CD8-positive, alpha-beta memory T cell (primary cell): ENCODE data around the gene COMMD10. TPM values are rescaled to one million over a fixed set of nuclear protein-coding genes. Genes with fewer than 3 reads are reported as not detected.

Experiments used
- CTCF ChIA-PET: fragments of 350-600 bp; sonication (Branson Sonifier 250); formaldehyde crosslinking; loops from one replicate; lab custom pipeline; 2021; ENCODE audit warnings: antibody characterized with exemption; lab: Charles Lee
- POLR2A ChIA-PET: fragments of 350-600 bp; sonication (Branson Sonifier 250); formaldehyde crosslinking; loops from one replicate; lab custom pipeline; 2021; ENCODE audit warnings: antibody characterized with exemption; lab: Charles Lee
- DNase-seq, 5 donors: peaks; one replicate each; pipeline versions ENCODE4 v3.0.0 to v3.0.0-alpha.2; 2020 to 2022; ENCODE audit warnings: mixed read lengths in 1 of 5
- H3K27ac ChIP-seq: one replicate; pipeline ENCODE4 v1.7.0; 2013; ENCODE audit warnings: low read depth, mild to moderate bottlenecking, low read length, moderate library complexity
- H3K27me3 ChIP-seq: 2 replicates; pipeline ENCODE4 v1.7.0; 2013; ENCODE audit warnings: low read length, mild to moderate bottlenecking; ENCODE audit not compliant: insufficient read depth, poor library complexity, severe bottlenecking
- H3K36me3 ChIP-seq: 2 replicates; pipeline ENCODE4 v1.7.0; 2013; ENCODE audit warnings: mild to moderate bottlenecking, low read length, moderate library complexity; ENCODE audit not compliant: insufficient read depth
- H3K4me1 ChIP-seq: 2 replicates; pipeline ENCODE4 v1.7.0; 2013; ENCODE audit warnings: mild to moderate bottlenecking, low read length, moderate library complexity; ENCODE audit not compliant: insufficient read depth
- H3K4me3 ChIP-seq: 2 replicates; pipeline ENCODE4 v1.7.0; 2013; ENCODE audit warnings: mild to moderate bottlenecking, low read length
- H3K9me3 ChIP-seq: 2 replicates; pipeline ENCODE4 v1.7.0; 2013; ENCODE audit warnings: mild to moderate bottlenecking, low read length
- H3K27ac Mint-ChIP-seq, 8 donors: one replicate each; pipeline ENCODE4 v1.8.0; 2020 to 2021; ENCODE audit warnings: mixed read lengths in 8 of 8, mild to moderate bottlenecking in 6 of 8, inconsistent platforms in 3 of 8, moderate library complexity in 3 of 8
- H3K27me3 Mint-ChIP-seq, 2 donors: one replicate each; pipeline ENCODE4 v1.8.0; 2020 to 2021; ENCODE audit warnings: mixed read lengths in 2 of 2, mild to moderate bottlenecking in 1 of 2, moderate library complexity in 1 of 2
- H3K36me3 Mint-ChIP-seq, 3 donors: one replicate each; pipeline ENCODE4 v1.8.0; 2020 to 2021; ENCODE audit warnings: mixed read lengths in 3 of 3, inconsistent platforms in 1 of 3, mild to moderate bottlenecking in 1 of 3
- H3K4me1 Mint-ChIP-seq, 3 donors: one replicate each; pipeline ENCODE4 v1.8.0; 2020 to 2021; ENCODE audit warnings: mixed read lengths in 3 of 3, inconsistent platforms in 1 of 3, mild to moderate bottlenecking in 1 of 3
- H3K4me3 Mint-ChIP-seq, 7 donors: one replicate each; pipeline ENCODE4 v1.8.0; 2020 to 2021; ENCODE audit warnings: mixed read lengths in 7 of 7, mild to moderate bottlenecking in 6 of 7, moderate library complexity in 4 of 7, inconsistent platforms in 2 of 7
- H3K9me3 Mint-ChIP-seq, 5 donors: one replicate each; pipeline ENCODE4 v1.8.0; 2020 to 2022; ENCODE audit warnings: mixed read lengths in 5 of 5, mild to moderate bottlenecking in 3 of 5, moderate library complexity in 2 of 5, inconsistent platforms in 1 of 5
- polyA plus RNA-seq: library from polyadenylated mRNA; unstranded; fragments of 300-500 nt; fragmentation: Illumina TruSeq; gene quantifications from one replicate; pipeline ENCODE4 v1.2.3, GENCODE V29; 2021
- total RNA-seq, 2 experiments: library from RNA; stranded (reverse); gene quantifications; one replicate each; pipeline ENCODE4 v1.2.3, GENCODE V29; 2021

The COMMD10 gene
- 10 to 100 TPM; 13.8 to 17.4 TPM for total RNA-seq
- 35.9 TPM for polyA plus RNA-seq

DNA sequence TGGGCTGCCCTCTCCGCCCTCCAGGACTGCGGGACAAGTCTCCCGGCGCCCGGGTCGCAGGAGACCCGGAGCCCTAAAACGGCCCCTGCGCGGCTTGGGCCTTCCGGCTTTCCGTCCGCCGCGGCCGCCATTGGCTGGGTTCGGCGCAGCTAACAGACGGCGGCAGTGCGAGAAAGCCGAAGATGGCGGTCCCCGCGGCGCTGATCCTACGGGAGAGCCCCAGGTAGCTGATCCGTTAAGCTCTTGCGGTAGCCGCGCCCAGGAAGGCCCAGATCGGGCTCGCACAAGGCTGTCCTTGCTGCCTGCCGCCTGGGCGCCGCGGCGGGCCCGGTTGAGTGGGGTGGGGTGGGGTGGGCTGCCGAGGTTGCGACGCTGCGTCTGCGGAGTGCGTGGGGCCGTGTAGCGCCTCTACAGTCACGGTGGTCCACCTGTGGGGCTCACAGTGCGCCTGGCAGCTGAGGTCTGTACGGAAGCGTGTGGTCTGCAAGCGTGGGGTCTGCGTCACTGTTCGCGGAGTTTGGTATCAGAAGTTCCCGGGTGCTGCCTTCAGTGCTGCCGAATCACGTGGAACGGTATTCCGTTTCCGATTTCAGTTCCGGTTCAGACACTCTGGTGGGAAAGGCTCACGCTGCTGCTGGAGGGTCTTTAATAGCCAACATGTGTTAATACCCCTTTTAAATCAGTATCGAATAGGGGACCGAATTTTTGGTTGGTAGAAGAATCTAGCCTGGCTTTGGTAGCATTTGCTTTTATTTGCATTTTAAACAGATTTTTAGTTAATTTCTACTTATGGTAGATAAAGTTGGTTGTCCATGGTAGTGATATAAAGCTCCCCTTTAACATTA lies at the start of gene COMMD10:
Gene COMMD10, plus strand, starts transcription at position 155 of the 845 bp plus-strand sequence.
- peak within 1 kb of the TSS; percentile 64 for H3K27ac ChIP-seq
- peak within 1 kb of the TSS; percentile 65 for H3K4me3 ChIP-seq
- H3K4me1 ChIP-seq, result peaks cover 18% of the 10 kb centered on the region
- Mint-ChIP-seq H3K27ac (peak within 1 kb of the TSS; percentile 92 to 100 (median 98)), H3K4me1 (peaks cover 44 to 73% (median 68%) of the 10 kb centered on the region in 3 donors), H3K36me3 (peaks cover 0 to 32% (median 14%) of the 10 kb centered on the region in 3 donors), H3K27me3 (peaks cover 0 to 4% of the 10 kb centered on the region in 2 donors), H3K4me3 (peak within 1 kb of the TSS; percentile 93 to 97 (median 94)), H3K9me3 (no peaks in the 10 kb centered on the region)
- H3K36me3 ChIP-seq, result peaks cover 5% of the 10 kb centered on the region
- H3K9me3 ChIP-seq, result no peaks in the 10 kb centered on the region
- peak; percentile 70 to 91 (median 90) for DNase-seq
- H3K27me3 ChIP-seq, result no peaks in the 10 kb centered on the region
- ChIA-PET POLR2A (interaction anchor here (0.5 to 1.3 kb wide), 4 partner anchors 10 to 460 kb away, joined by 3 to 6 read pairs (median 4); partner anchors contain the start of genes AP3S1, ATG12 and TMED7), CTCF (interaction anchor here (0.7 to 1.5 kb wide), 3 partner anchors 12 to 789 kb away, joined by 4 to 5 read pairs (median 4); partner anchors contain the start of gene CCDC112)

DNA sequence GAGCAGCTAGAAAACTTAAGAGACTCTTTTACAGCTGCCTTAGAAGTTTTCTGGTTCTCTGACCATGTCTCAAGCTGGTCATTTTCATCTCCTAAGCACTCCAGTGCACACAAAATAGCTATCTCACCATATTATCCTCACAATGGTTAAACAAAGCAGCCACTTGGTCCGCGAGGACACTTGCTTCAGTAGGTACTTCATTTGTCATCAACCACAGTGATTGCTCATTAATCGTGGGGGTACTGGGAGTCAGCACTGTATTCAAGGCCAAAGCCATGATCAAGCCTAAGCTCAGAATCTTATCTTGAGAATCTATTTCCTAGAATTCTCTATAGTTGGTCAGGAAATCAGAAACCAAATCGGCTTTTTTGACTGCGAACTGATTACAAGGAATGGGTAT lies 49.7 kb upstream of the COMMD10 start:
- no peaks in the 10 kb centered on the region for H3K9me3 Mint-ChIP-seq
- H3K36me3 Mint-ChIP-seq, result no peaks in the 10 kb centered on the region
- ChIA-PET POLR2A (no interaction called here), CTCF (no interaction called here)
- H3K27ac ChIP-seq, result no peak overlapping the region
- no peak overlapping the region for H3K4me3 ChIP-seq
- H3K9me3 ChIP-seq, result no peaks in the 10 kb centered on the region
- DNase-seq, result no peak
- H3K36me3 ChIP-seq, result no peaks in the 10 kb centered on the region
- peaks cover 7 to 24% of the 10 kb centered on the region in 2 donors for H3K27me3 Mint-ChIP-seq
- H3K4me3 Mint-ChIP-seq, result no peak overlapping the region
- no peaks in the 10 kb centered on the region for H3K27me3 ChIP-seq
- no peaks in the 10 kb centered on the region for H3K4me1 ChIP-seq
- peak overlapping the region in 2 of 8 donors; percentile 42 to 90 for H3K27ac Mint-ChIP-seq
- peaks cover 32 to 43% (median 37%) of the 10 kb centered on the region in 3 donors for H3K4me1 Mint-ChIP-seq

DNA sequence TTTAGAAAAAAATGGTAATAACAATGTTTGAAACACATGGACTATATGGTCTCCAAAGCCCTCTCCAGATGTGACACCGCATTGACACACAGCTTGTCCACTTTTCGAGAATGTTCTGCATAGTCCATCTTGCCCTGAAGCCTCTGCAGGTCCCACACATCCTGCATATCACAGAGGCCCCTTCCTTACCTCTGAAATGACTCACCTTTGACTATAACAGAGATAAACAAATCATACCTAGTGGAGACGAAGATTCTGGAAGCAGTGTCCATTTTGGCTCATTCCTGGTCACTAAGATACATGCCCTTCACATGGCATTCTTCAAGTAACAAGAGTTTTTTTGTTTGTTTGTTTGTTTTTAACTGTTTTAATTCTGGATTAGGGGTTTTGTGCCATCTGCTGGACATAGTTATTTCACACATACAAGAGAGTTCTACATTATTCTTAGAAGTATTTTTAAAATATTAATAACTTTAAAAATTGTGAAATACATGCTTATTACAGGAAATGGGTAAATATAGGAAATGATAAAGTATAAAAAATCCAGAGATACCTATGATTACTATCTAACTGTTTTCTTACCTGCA lies 47.5 kb upstream of the COMMD10 start:
- H3K27ac Mint-ChIP-seq, result peak overlapping the region in 6 of 8 donors; percentile 78 to 99 (median 84)
- Histone ChIP-seq H3K4me1 (no peaks in the 10 kb centered on the region), H3K36me3 (no peaks in the 10 kb centered on the region), H3K27me3 (no peaks in the 10 kb centered on the region), H3K9me3 (no peaks in the 10 kb centered on the region), H3K4me3 (no peak overlapping the region), H3K27ac (no peak overlapping the region)
- H3K36me3 Mint-ChIP-seq, result no peaks in the 10 kb centered on the region
- H3K27me3 Mint-ChIP-seq, result peaks cover 4 to 23% of the 10 kb centered on the region in 2 donors
- no peaks in the 10 kb centered on the region for H3K9me3 Mint-ChIP-seq
- H3K4me1 Mint-ChIP-seq, result peaks cover 27 to 33% (median 32%) of the 10 kb centered on the region in 3 donors
- ChIA-PET CTCF (no interaction called here), POLR2A (no interaction called here)
- peak overlapping the region in 1 of 7 donors; percentile 35 for H3K4me3 Mint-ChIP-seq
- no peak for DNase-seq

DNA sequence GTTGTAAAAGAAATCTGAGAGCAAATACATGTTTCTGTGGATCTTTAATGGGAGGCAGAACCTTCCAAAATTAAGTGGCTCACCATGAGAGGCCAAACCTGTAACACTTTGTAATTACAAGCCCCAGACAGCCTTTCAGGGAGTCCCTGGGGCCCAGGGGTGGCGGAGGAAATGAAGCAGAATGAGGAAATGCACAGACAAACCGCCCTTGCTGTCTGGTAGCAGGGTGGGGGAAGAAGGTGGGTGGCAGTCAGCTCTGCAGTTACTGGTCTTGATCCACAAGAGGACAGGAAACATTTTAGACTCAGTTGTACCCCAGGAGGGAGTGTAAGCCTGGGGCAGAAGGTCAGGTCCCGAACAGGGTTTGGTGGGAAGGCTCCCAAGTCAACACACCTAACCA lies 46.0 kb upstream of the COMMD10 start:
- Mint-ChIP-seq H3K27ac (peak overlapping the region; percentile 79 to 99 (median 88)), H3K4me1 (peaks cover 24 to 31% (median 25%) of the 10 kb centered on the region in 3 donors), H3K4me3 (peak overlapping the region in 4 of 7 donors; percentile 24 to 60 (median 35)), H3K9me3 (no peaks in the 10 kb centered on the region), H3K36me3 (no peaks in the 10 kb centered on the region), H3K27me3 (peaks cover 4 to 23% of the 10 kb centered on the region in 2 donors)
- H3K4me1 ChIP-seq, result no peaks in the 10 kb centered on the region
- no peaks in the 10 kb centered on the region for H3K9me3 ChIP-seq
- H3K36me3 ChIP-seq, result no peaks in the 10 kb centered on the region
- CTCF ChIA-PET, result no interaction called here
- H3K27me3 ChIP-seq, result no peaks in the 10 kb centered on the region
- peak in 4 of 5 donors; percentile 5 to 62 (median 24) for DNase-seq
- H3K4me3 ChIP-seq, result no peak overlapping the region
- POLR2A ChIA-PET, result no interaction called here
- H3K27ac ChIP-seq, result no peak overlapping the region

DNA sequence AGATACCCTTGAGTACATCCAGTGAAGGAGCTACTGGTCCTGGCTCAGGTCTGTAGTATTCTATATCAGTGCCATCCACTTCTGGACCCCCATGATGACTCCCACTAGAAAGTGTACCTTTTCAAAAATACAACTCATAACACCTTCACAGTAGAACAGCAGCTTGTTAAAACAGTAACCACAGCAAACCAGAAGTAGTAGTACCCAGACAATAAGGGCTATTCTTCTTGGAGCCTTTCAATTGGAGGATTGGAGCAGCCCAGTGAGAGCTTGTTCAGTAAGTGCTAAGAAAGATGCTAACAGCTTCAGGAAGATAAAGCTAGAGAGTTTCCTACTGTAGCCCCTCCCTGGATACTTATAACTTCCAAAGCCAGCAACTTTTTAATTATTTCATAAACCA lies 42.5 kb upstream of the COMMD10 start:
- H3K36me3 Mint-ChIP-seq, result no peaks in the 10 kb centered on the region
- no peak for DNase-seq
- no peak overlapping the region for H3K27ac Mint-ChIP-seq
- no peaks in the 10 kb centered on the region for H3K4me1 ChIP-seq
- H3K27ac ChIP-seq, result no peak overlapping the region
- H3K27me3 ChIP-seq, result no peaks in the 10 kb centered on the region
- ChIA-PET POLR2A (no interaction called here), CTCF (no interaction called here)
- peaks cover 20 to 21% (median 20%) of the 10 kb centered on the region in 3 donors for H3K4me1 Mint-ChIP-seq
- H3K4me3 ChIP-seq, result no peak overlapping the region
- H3K36me3 ChIP-seq, result no peaks in the 10 kb centered on the region
- H3K9me3 Mint-ChIP-seq, result no peaks in the 10 kb centered on the region
- no peak overlapping the region for H3K4me3 Mint-ChIP-seq
- H3K9me3 ChIP-seq, result no peaks in the 10 kb centered on the region
- peaks cover 0 to 16% of the 10 kb centered on the region in 2 donors for H3K27me3 Mint-ChIP-seq

DNA sequence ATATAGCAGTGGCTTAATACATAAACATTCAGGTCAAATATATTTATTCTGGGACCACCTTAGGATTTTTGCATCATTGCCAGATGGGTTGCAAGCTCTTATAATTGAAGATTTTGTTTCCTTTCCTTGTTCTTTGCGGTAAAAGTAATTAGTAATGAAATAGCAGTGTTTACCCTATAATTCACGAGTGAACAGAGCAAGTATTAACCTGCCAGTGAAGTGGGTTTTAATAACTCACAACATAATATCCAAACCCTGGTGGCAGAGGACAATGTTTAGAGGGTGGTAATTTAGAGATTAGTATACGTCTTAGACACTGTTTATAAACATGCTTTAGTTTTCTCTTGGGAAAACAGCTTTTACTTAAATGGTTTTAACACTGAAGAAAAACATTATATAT lies 40.8 kb upstream of the COMMD10 start:
- POLR2A ChIA-PET, result no interaction called here
- H3K4me1 Mint-ChIP-seq, result peaks cover 4 to 5% (median 5%) of the 10 kb centered on the region in 3 donors
- peaks cover 0 to 4% (median 0%) of the 10 kb centered on the region in 3 donors for H3K36me3 Mint-ChIP-seq
- Histone ChIP-seq H3K9me3 (no peaks in the 10 kb centered on the region), H3K36me3 (no peaks in the 10 kb centered on the region), H3K4me1 (no peaks in the 10 kb centered on the region), H3K27me3 (no peaks in the 10 kb centered on the region), H3K4me3 (no peak overlapping the region), H3K27ac (no peak overlapping the region)
- H3K27me3 Mint-ChIP-seq, result peaks cover 0 to 8% of the 10 kb centered on the region in 2 donors
- CTCF ChIA-PET, result no interaction called here
- H3K9me3 Mint-ChIP-seq, result no peaks in the 10 kb centered on the region
- H3K27ac Mint-ChIP-seq, result no peak overlapping the region
- DNase-seq, result no peak
- no peak overlapping the region for H3K4me3 Mint-ChIP-seq

DNA sequence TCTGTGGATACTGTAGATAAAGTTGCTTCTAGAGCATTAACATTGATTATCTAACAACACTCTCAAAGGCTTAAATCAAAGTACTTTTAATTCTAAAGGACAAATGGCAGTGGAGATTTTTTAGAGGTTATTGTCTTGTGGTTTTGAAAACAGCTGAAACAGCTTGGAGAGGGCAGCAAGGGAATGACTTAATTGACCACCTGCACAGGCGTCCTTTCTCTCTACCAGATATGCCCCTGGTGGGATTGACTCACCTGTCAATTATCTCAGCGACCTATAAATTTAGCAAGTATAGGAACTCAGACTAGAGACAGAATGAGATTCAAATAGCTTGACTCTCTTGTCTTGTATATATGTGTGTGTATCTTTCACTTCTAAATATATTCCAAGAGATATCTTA lies 39.0 kb upstream of the COMMD10 start:
- no peak for DNase-seq
- H3K27me3 Mint-ChIP-seq, result peaks cover 0 to 3% of the 10 kb centered on the region in 2 donors
- Histone ChIP-seq H3K27me3 (no peaks in the 10 kb centered on the region), H3K4me3 (no peak overlapping the region), H3K4me1 (no peaks in the 10 kb centered on the region), H3K9me3 (no peaks in the 10 kb centered on the region), H3K36me3 (no peaks in the 10 kb centered on the region), H3K27ac (no peak overlapping the region)
- H3K36me3 Mint-ChIP-seq, result peaks cover 0 to 4% (median 0%) of the 10 kb centered on the region in 3 donors
- ChIA-PET CTCF (no interaction called here), POLR2A (no interaction called here)
- H3K9me3 Mint-ChIP-seq, result no peaks in the 10 kb centered on the region
- no peak overlapping the region for H3K27ac Mint-ChIP-seq
- H3K4me3 Mint-ChIP-seq, result no peak overlapping the region
- peaks cover 0 to 2% (median 0%) of the 10 kb centered on the region in 3 donors for H3K4me1 Mint-ChIP-seq

DNA sequence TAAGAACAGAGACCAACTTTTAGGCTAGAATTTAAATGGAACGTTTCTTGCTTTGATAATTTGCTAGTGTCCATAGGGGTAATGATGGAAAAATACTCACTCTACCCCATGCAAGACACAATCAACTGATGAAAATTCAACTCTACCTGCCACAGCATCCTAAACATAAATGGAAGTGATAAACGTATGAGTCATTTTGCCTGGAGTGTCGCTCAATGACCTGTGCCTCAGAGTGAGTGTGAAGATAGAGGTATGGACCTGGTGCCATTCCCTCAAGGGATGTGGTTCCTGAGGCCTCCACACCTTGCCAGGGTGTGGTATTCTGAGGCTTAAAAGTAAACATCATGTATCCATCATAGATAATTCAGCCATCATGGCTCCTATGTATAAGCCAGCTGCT lies 38.6 kb upstream of the COMMD10 start:
- POLR2A ChIA-PET, result no interaction called here
- CTCF ChIA-PET, result no interaction called here
- H3K27ac ChIP-seq, result no peak overlapping the region

More for the DNA sequence above, 38.6 kb upstream of the COMMD10 start:
- H3K4me1 ChIP-seq, result no peaks in the 10 kb centered on the region
- H3K36me3 Mint-ChIP-seq, result peaks cover 0 to 4% (median 0%) of the 10 kb centered on the region in 3 donors
- H3K4me1 Mint-ChIP-seq, result peaks cover 0 to 2% (median 0%) of the 10 kb centered on the region in 3 donors
- no peaks in the 10 kb centered on the region for H3K27me3 ChIP-seq
- H3K4me3 ChIP-seq, result no peak overlapping the region
- H3K27me3 Mint-ChIP-seq, result peaks cover 0 to 3% of the 10 kb centered on the region in 2 donors
- no peaks in the 10 kb centered on the region for H3K36me3 ChIP-seq
- no peaks in the 10 kb centered on the region for H3K9me3 ChIP-seq
- H3K4me3 Mint-ChIP-seq, result no peak overlapping the region
- no peaks in the 10 kb centered on the region for H3K9me3 Mint-ChIP-seq
- no peak for DNase-seq
- H3K27ac Mint-ChIP-seq, result no peak overlapping the region
